MG63 (cell line): ENCODE data around the gene ADGRE1. TPM values are rescaled to one million over a fixed set of nuclear protein-coding genes. Genes with fewer than 3 reads are reported as not detected.
A peak's percentile ranks its signal among the peaks of the same experiment; 100 is the strongest.

Source experiments
- DNase-seq: peaks from one replicate; pipeline ENCODE4 v3.0.0-alpha.2; 2020
- H3K27me3 ChIP-seq: fragments of 250-450 bp; sonication (Bioruptor Pico); 2 replicates; pipeline ENCODE4 v1.5.1; 2020; ENCODE audit warnings: mild to moderate bottlenecking, moderate library complexity
- H3K36me3 ChIP-seq: fragments of 250-450 bp; sonication (Bioruptor Pico); 2 replicates; pipeline ENCODE4 v1.5.1; 2020; ENCODE audit warnings: mild to moderate bottlenecking, moderate library complexity
- H3K4me3 ChIP-seq: fragments of 250-450 bp; sonication (Bioruptor Pico); 2 replicates; pipeline ENCODE4 v1.5.1; 2020; ENCODE audit warnings: mild to moderate bottlenecking, moderate library complexity
- H3K9me3 ChIP-seq: fragments of 250-450 bp; sonication (Bioruptor Pico); 2 replicates; pipeline ENCODE4 v1.5.1; 2020; ENCODE audit warnings: mild to moderate bottlenecking, moderate library complexity
- total RNA-seq: library from RNA; depleted of rRNA; stranded (reverse); fragments of >200 nt; shearing (Covaris generic); gene quantifications from 2 replicates; pipeline ENCODE4 v1.2.3, GENCODE V29; 2014; ENCODE audit warnings: low replicate concordance

Gene ADGRE1
- total RNA-seq, 1 experiment from 2014 or later, result 17.8 TPM

- peaks cover 17% of the 10 kb centered on the region for H3K9me3 ChIP-seq
- DNase-seq, result no peak
- H3K4me3 ChIP-seq, result no peak overlapping the region
- H3K27me3 ChIP-seq, result no peaks in the 10 kb centered on the region
- H3K36me3 ChIP-seq, result peaks cover 24% of the 10 kb centered on the region
Measured at GRCh38 chr19:6916952-6917351, 29.6 kb downstream of the ADGRE1 start.

DNA sequence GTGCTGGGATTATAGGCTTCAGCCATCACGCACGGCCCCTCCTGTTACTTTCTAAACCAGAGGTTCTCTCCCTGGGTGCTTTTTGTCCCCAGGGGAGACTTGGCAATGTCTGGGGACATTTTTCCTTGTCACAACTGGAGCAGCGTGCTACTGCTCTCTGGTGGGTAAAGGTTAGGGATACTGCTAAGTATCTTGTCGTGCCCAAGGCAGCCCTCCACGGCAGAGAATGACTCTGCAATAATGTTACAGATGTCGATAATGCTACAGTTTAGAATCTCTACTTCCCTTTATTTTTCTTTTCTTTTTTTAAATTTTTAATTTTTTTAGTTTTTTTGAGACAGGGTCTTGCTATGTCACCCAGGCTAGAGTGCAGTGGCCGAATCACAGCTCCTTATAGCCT lies 38.0 kb downstream of the ADGRE1 start:
- no peaks in the 10 kb centered on the region; the same call in 1 of the 2 replicates for H3K27me3 ChIP-seq
- peaks cover 23% of the 10 kb centered on the region for H3K9me3 ChIP-seq
- peaks cover 36% of the 10 kb centered on the region for H3K36me3 ChIP-seq
- H3K4me3 ChIP-seq, result no peak overlapping the region
- no peak for DNase-seq

- peaks cover 40% of the 10 kb centered on the region for H3K36me3 ChIP-seq
- H3K4me3 ChIP-seq, result no peak overlapping the region
- no peak for DNase-seq
- H3K27me3 ChIP-seq, result no peaks in the 10 kb centered on the region; the same call in 1 of the 2 replicates
- peaks cover 23% of the 10 kb centered on the region for H3K9me3 ChIP-seq
Measured at GRCh38 chr19:6925801-6926751, 38.7 kb downstream of the ADGRE1 start.

DNA sequence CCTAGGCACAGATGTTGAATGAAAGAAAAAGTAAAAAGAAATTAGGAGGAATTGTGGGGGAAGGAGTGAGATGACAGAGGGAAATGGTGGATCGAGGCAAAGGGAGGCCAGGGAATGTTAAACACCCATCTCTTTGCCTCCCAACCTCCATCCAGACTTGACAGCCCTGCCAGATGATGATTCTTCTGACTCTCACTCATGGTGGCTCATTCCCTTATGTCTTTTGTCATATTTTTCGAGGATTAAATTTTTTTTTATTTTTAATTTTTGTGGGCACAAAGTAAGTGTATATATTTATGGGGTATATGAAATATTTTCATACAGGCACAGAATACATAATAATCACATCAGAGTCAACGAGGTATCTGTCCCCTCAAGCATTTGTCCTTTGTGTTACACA lies 42.8 kb downstream of the ADGRE1 start:
- peaks cover 22% of the 10 kb centered on the region for H3K9me3 ChIP-seq
- DNase-seq, result no peak

GRCh38 chr19:6935069-6935468 lies 47.7 kb downstream of the ADGRE1 start:
- H3K27me3 ChIP-seq, result no peaks in the 10 kb centered on the region
- peaks cover 14% of the 10 kb centered on the region for H3K9me3 ChIP-seq
- no peak for DNase-seq
- H3K36me3 ChIP-seq, result peaks cover 20% of the 10 kb centered on the region
- H3K4me3 ChIP-seq, result no peak overlapping the region

More for the DNA sequence above, 42.8 kb downstream of the ADGRE1 start:
- Histone ChIP-seq H3K4me3 (no peak overlapping the region), H3K27me3 (no peaks in the 10 kb centered on the region; the same call in 1 of the 2 replicates), H3K36me3 (peaks cover 28% of the 10 kb centered on the region)

GRCh38 chr19:6935618-6936017 lies 48.2 kb downstream of the ADGRE1 start:
- DNase-seq, result no peak
- no peaks in the 10 kb centered on the region for H3K27me3 ChIP-seq
- H3K4me3 ChIP-seq, result no peak overlapping the region
- H3K36me3 ChIP-seq, result peaks cover 14% of the 10 kb centered on the region
- peaks cover 9% of the 10 kb centered on the region for H3K9me3 ChIP-seq

GRCh38 chr19:6945733-6946132 lies 58.4 kb downstream of the ADGRE1 start:
- Histone ChIP-seq H3K27me3 (no peaks in the 10 kb centered on the region), H3K9me3 (peaks cover 5% of the 10 kb centered on the region; the same call in 1 of the 2 replicates), H3K36me3 (peaks cover 9% of the 10 kb centered on the region), H3K4me3 (no peak overlapping the region)
- no peak for DNase-seq

- Histone ChIP-seq H3K4me3 (no peak overlapping the region), H3K36me3 (no peaks in the 10 kb centered on the region), H3K9me3 (no peaks in the 10 kb centered on the region; the same call in 1 of the 2 replicates), H3K27me3 (no peaks in the 10 kb centered on the region)
- DNase-seq, result peak; percentile 94
Measured at GRCh38 chr19:6947745-6948144, 60.4 kb downstream of the ADGRE1 start.

GRCh38 chr19:6948884-6949283 lies 61.5 kb downstream of the ADGRE1 start:
- Histone ChIP-seq H3K9me3 (no peaks in the 10 kb centered on the region), H3K27me3 (no peaks in the 10 kb centered on the region; the same call in 1 of the 2 replicates), H3K4me3 (no peak overlapping the region), H3K36me3 (no peaks in the 10 kb centered on the region)
- no peak for DNase-seq

- Histone ChIP-seq H3K27me3 (peaks cover 8% of the 10 kb centered on the region), H3K4me3 (no peak overlapping the region), H3K9me3 (no peaks in the 10 kb centered on the region), H3K36me3 (no peaks in the 10 kb centered on the region)
- DNase-seq, result no peak
Measured at GRCh38 chr19:6952956-6953355, 65.6 kb downstream of the ADGRE1 start.

DNA sequence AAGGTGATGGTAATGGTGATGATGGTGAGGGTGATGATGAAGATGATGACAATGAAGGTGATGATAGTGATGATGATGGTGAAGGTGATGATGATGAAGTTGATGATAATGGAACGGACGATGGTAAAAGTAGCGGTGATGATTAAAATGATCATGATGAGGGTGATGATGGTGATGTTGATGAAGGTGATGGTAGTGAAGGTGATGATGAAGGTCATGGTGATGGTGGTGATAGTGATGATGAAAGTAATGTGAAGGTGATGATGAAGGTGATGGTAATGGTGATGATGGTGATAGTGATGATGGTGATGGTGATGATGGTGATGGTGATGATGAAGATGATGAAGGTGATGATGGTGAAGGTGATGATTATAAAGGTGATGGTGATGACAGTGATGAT lies 67.7 kb downstream of the ADGRE1 start:
- Histone ChIP-seq H3K4me3 (no peak overlapping the region), H3K36me3 (no peaks in the 10 kb centered on the region), H3K9me3 (no peaks in the 10 kb centered on the region; the same call in 1 of the 2 replicates), H3K27me3 (peaks cover 20% of the 10 kb centered on the region)
- no peak for DNase-seq

GRCh38 chr19:6956573-6956972 lies 69.2 kb downstream of the ADGRE1 start:
- H3K27me3 ChIP-seq, result peaks cover 28% of the 10 kb centered on the region
- no peak overlapping the region for H3K4me3 ChIP-seq
- DNase-seq, result no peak
- no peaks in the 10 kb centered on the region for H3K36me3 ChIP-seq
- H3K9me3 ChIP-seq, result no peaks in the 10 kb centered on the region; the same call in 1 of the 2 replicates

- DNase-seq, result no peak
Measured at GRCh38 chr19:6958791-6959190, 71.4 kb downstream of the ADGRE1 start.

DNA sequence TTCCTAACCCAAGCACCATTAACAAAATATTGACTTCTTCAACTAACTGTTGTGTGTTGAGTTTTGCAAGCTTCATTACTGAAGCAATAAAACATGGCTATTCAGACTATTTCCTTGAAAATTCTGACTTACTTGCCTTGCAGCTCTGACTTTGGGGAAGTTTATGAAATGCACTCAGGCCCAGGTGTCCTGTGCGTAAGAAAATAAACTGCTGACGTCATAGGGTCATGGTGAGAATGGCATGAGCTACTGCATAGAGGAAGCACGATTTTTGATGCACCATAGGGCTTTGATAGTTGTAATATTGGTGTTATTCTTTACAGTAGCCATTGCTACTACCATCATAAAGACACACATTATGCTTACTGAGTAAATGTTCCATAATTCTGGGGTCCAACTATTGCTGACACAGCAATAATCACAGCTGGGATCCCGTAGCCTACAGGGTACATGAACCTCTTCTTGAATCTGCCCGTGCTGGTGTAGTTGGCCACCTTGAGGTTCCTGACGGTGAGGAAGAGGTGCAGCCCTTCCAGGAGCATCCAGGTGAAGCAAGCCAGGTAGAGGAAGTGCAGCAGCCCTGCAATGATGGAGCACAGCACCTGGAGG lies 76.0 kb downstream of the ADGRE1 start:
- DNase-seq, result no peak
- H3K9me3 ChIP-seq, result no peaks in the 10 kb centered on the region; the same call in 1 of the 2 replicates
- peaks cover 24% of the 10 kb centered on the region for H3K27me3 ChIP-seq
- no peak overlapping the region for H3K4me3 ChIP-seq
- H3K36me3 ChIP-seq, result no peaks in the 10 kb centered on the region

More at GRCh38 chr19:6958791-6959190, 71.4 kb downstream of the ADGRE1 start:
- Histone ChIP-seq H3K27me3 (peaks cover 28% of the 10 kb centered on the region), H3K4me3 (no peak overlapping the region), H3K9me3 (no peaks in the 10 kb centered on the region; the same call in 1 of the 2 replicates), H3K36me3 (no peaks in the 10 kb centered on the region)

DNA sequence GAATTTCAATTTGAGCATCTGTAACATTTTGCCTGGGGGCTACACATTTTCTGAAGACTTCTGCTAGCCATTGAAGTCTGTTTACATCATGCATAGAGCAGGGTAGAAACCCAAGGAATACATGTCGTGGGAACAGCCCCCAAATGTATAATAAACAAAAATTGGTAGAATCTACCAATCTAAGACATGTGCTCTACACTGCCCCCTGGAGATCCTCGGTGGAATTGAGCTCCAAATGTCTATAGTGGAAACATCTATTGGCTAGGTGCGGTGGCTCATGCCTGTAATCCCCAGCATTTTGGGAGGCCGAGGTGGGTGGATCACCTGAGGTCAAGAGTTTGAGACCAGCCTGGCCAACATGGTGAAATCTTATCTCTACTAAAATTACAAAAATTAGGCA lies 76.6 kb downstream of the ADGRE1 start:
- no peaks in the 10 kb centered on the region for H3K36me3 ChIP-seq
- H3K9me3 ChIP-seq, result no peaks in the 10 kb centered on the region
- no peak overlapping the region for H3K4me3 ChIP-seq
- no peak for DNase-seq
- peaks cover 19% of the 10 kb centered on the region; the same call in 1 of the 2 replicates for H3K27me3 ChIP-seq

DNA sequence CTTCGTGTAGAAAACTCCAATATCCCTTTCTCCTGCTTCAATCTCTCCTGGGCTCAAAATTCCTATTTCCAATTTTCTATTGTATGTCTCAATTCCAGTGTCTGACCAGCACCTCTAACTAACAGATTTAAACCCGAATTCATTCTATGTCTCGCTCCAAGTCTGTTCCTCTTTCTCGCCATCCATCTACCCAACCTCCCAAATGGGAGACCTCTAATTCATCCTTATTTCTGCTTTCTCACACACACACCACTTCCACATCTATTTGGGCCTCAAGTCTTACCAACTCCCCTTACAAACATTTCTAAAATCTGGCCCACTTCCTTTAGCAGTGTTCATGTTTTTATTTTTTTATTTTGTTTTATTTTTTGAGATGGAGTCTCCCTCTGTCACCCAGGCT lies 80.6 kb downstream of the ADGRE1 start:
- Histone ChIP-seq H3K4me3 (no peak overlapping the region), H3K27me3 (peaks cover 4% of the 10 kb centered on the region; the same call in 1 of the 2 replicates), H3K36me3 (no peaks in the 10 kb centered on the region), H3K9me3 (peaks cover 4% of the 10 kb centered on the region)
- DNase-seq, result no peak

DNA sequence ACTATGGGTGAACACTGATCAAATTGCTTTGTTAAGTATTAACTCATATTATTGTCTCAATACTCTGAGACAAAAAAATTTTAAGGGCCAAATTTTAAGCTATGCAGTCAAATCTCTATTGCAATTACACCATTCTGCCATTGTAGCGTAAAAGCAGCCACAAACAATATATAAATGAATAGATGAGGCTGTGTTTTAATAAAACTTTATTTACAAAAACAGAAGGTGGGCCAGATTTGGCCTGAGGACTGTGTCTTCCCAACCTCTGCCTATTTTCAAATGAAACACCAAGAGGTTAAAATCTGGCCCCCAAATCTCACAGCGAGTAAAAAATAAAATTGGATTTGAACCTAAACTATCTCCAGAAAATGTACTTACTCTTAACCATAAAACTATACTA lies 82.1 kb downstream of the ADGRE1 start:
- H3K27me3 ChIP-seq, result peaks cover 5% of the 10 kb centered on the region
- H3K36me3 ChIP-seq, result no peaks in the 10 kb centered on the region
- no peak overlapping the region for H3K4me3 ChIP-seq
- H3K9me3 ChIP-seq, result peaks cover 7% of the 10 kb centered on the region
- no peak for DNase-seq
